HG03139 (cell line): ENCODE results near the gene ATF7.
"Not testable (repeated sequence)": the region's sequence is repeated elsewhere in the genome, so short reads cannot be mapped to it uniquely, and the experiment has no call there.

Source experiments
- ATAC-seq: cut with Tn5 transposase; IDR thresholded peaks from one replicate; pipeline ENCODE4 v1.9.1; 2021; ENCODE audit not compliant: unreplicated experiment

Gene ATF7

DNA sequence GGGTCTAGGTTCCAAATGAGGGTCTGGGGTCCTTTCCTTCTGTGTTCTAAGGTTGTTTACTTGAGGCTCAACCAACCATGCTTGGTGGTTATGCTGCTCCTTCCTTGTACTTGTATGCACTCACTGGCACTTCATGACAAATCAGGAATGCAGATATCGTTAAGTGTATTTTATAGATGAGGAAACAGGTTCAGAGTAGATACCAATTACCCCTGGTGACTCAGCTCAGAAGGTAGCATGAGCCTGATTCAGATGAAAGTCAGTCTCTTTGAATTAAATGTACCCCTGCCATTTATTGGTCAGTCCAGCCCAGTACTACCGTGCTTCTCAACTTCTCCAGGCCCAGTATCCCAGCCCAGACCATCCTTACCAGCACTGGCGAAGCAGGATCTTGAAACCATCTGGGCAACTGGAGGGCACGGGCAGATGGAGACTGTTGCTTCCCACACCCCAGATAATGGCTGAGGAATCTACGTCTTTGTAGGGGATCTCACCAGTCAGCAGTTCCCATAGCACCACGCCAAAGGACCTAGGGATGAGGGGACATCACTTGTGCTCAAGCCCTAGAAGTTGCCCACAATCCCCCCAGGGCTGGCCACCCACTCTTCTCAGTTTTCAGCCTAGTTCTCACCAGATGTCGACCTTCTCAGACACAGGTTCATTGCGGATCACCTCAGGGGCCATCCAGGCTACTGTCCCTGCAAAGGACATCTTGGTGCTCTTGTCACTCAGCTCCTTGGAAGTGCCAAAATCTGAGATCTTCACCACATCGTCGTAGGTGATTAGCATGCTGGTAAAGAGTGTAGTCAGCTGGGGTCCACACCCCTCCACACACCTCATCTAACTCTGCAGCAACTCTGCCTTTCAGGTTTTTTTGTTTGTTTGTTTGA is 141.3 kb downstream of the ATF7 start:
- no peak for ATAC-seq

DNA sequence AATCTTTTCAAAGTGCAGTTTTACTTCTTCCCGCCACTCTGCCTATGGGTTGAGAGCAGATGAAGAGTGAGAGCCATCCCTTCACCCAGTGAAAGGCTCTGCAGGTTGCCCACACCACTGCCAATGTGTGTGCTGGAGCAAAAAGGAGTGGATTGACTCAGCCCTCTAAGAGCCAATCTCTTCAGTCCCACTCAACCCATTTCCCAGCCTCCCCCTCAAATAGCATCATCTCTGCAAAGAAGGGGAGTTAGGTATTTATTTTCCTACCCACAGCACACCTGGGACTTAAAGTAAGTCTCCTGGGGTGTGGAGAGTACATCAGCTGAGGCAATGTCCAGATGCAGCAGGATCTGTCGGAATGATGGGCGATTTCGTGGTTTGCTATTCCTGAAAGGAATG is 142.2 kb downstream of the ATF7 start:
- ATAC-seq: no peak

DNA sequence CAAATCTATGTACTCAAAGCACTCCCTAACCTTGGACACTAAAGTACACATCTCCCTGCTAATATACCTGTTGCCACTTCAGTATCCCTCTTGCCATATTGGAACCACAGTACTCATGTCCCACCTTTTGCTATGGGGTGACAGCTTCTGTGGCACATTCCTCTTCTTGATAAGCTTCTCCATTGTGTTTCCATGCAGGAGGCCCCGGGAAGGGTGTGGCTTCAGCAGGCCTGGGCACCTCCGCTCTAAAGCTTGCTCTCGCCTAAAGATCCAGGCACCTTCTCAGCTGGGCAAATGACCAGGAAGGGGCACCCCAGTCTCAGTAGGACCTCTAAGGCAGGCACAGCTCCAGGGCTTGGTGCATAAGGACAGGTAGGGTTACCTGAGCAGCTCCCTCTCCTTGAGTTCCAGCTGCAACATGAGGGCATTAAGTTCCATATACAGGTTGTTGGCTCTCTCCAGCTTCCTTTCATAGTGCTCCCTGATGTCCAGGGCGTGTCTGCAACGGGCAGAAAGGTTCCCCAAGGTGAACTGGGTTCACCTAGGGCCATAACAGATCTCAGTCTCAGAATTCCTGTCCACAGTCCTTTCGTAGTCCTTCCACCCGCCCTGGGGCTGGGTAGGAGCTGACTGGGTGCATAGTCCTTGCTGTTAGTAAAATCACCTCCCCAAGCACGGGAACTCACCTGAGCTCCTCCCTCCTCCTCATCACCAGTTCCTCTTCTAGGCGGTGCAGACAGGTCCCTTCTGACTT is 142.8 kb downstream of the ATF7 start:
- no peak for ATAC-seq

DNA sequence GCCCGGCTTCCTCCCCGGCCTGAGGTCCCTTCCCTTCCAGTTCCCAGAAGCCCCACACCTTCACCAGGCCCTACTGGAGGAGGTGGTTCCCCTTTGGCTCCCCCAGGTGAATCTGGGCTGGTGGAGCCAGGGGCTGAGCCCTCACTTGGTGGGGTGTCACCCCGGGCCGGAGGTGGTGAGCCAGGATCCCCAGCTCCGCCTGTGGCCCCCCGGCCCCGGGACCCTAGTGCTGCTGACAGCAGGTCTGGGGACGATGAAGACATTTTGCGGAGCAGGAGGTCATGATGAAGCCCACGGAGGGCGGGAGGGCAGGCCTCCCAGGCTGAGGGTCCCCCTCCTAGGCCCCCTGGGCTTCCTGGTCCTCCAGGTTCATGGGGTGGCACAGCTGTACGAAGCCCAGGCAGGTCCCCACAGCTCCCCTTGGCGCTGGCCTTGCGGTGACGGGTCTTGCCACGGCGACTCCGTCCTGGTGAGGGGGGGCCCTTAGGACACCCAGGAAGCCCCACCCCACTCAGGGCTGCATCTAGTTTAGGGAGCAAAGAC is 143.5 kb downstream of the ATF7 start:
- no peak for ATAC-seq

DNA sequence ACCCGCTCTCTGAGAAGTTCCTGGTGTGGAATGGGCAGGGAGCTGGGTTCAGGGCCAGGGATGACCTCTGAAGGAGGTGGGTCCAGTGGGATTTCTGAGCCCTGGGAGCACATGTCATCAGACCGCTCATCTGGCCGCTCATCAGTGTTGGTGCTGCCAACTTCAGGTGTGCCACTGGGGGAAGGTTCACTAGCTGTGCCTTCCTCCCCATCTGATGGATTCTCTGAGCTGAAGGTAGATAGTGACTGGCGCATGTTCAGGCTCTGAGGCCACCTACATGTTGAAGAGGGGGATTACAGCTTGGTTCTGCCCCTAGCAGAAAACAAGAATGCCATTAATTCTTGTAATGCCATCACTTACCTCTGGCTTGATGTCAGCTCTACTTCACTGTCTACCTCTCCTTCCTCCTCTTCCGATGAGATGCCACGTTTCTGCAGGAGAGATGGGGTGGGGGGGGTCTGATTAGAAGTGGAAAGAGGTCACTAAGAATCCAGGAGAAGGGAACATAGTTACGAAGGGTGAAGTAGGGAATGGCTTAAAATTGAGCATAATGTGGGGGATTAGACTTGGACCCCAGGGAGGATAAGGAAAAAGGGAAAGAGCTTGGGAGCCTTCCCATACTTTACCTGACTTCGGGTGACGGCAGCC is 144.1 kb downstream of the ATF7 start:
- no peak for ATAC-seq

DNA sequence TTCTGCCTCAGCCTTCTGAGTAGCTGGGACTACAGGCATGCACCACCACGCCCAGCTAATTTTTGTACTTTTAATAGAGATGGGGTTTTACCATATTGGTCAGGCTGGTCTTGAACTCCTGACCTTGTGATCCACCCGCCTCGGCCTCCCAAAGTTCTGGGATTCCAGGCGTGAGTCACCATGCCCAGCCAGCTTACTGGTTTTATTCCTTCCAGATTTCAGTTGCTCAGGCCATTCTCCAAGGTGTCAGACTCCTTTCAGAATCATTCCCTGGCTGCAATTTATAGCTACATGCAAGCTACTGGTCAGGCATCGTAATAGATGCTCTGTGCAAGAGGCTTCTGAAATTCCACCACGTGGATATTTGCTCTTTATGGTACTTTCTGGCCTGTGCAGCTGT is 144.7 kb downstream of the ATF7 start:
- ATAC-seq: not testable (repeated sequence)

DNA sequence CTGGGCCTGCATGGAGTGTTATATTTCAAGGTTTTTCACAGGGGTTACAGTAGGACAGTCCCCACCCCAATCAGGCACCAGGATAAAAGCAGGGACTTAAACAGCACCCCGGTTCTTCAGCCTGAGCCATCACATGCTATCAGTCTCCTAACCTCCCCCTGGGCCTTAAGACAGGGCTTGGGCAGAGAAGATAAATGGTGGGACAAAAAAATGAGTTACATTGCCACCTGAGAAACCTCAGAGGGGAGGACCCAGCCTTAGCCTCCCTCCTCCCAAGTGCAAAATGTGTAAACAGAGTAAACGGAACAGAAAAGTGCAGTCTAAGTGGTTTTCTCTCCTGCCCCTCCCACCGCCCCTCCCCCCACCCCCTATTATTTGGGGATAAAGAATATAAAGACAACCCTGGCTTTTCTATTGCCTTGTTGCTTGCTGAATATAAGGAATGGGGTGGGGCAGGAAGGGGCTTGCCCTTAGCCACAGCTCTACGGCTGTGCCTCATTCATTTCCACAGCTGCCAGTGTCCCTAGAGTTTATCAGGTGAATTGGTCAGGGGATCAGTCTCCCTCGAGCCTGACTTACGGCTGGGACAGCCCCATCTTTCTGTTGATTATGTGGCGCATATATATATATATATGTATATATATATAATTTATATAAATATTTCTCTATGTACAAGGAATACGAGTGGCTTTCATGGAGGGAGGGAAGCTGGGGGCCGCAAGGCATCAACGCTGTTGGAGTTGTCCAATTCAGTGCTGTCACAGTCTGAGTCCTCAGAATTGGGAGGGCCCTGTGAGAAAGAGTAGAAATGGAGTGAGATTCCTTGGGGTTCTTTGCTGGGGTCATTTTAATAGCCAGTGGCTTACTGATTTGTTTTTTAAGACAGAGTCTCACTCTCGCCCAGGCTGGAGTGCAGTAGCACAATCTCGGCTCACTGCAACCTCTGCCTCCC is 145.4 kb downstream of the ATF7 start:
- no peak for ATAC-seq

DNA sequence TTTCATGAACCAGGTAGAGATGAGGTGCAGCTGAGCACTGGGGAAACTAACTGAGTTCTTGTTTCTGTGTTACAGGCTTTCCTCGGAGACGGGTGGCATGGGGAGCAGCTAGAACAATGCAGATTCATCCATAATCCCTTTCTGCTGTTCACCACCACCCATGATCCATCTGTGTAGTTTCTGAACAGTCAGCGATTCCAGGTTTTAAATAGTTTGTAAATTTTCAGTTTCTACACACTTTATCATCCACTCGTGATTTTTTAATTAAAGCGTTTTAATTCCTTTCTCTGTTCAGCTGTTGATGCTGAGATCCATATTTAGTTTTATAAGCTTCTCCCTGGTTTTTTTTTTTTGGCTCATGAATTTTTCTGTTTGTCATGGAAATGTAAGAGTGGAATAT is 146.9 kb downstream of the ATF7 start:
- no peak for ATAC-seq

DNA sequence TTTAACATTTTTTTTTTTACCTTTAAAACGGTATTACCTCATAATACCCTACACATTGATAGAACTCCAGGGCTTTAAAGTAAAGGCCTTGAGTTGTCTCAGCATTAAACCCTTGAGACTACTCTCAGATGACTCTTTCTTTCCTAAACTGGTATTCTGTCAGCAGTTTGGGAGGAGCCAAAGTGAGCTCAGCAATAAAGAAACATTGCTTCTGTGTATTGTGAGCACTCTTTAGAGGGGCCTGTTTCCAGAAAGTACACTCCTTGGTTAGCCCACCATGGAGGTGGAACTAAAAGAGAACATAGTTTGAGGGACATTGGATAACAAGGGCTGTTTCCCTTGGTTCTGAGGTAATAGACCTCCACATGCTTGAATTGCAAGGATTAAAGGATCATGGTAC is 147.3 kb downstream of the ATF7 start:
- ATAC-seq: no peak

DNA sequence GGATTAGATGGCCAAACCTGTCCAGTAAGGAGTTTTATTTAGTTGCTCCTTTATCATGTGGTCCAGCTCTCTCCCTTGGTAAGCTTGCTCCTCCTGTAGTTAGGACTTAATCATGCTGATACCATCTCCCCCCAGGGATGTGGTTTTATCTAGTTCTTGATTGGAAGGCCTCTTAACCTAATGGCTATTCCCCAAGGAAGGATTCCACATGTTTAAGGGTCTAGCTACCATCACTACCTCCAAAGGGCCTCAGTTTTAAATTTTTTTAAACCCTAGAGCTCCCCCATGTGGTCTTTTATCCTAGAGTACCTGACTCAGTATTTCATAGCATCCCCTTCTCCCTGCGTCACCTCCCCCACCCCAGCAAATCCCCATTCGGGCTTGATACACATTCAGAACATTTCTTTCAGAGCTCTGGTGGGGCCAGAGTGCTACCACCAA is 149.4 kb downstream of the ATF7 start:
- no peak for ATAC-seq

DNA sequence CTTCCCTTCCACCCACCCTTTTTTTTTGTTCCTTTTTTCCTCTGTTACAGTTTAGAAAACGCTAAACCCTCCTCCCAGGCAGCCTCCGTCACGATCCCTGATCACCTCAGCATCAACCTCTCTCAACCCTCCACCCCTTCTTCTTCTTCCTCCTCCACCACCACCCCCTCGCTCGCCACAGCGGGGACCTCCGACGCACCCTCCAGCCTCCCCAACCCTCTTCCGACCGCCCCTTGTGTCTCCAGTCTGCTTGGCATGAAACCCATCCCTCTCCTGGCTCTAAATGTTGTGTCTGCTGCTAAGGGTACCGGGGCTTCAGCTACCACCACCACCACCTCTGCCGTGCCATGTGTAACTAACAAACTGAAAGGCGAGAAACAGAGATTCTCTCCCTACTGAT is 151.4 kb downstream of the ATF7 start:
- no peak for ATAC-seq

DNA sequence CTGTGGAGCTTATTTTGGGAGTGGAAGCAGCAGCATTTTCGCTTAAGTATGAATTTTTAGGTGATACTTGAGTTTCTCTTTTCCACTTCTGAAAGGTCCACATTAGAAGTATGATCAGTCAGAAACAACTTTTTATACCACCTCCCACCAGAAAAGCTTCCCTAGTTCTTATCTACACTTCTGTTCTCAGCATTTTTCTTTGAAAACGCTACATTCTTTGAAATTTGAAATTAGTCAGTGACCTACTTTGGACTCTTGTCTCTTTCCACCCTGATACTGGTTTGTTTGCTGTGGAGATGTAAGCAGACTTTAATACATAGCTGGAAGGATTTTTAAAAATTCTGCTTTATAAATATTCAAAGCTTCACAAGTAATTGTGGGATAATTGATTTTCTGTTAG is 152.1 kb downstream of the ATF7 start:
- no peak for ATAC-seq

DNA sequence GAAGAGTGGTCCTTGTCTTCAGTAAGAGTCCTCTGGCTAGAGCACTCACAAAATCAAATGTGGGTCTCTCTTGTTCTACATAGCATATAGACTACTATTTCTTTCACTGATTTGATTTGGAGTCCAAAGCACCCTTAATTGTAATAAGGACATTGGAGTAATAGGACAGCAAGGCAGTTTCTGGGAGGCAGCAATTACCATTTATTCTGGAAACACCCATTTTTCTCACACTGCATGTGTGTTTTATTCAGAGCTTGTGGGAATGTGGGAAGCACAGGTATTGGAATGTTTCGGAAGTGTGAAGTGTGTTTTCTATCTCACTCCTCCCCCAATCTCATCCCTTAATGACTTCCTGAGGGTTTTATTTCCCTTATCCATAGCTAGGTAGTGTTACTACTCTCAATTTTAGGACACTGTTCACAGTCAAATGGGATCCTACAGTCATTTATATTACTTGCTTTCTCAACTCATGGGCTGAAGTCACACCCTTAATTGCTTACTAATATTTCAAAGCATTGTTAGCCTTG is 154.1 kb downstream of the ATF7 start:
- ATAC-seq: no peak

DNA sequence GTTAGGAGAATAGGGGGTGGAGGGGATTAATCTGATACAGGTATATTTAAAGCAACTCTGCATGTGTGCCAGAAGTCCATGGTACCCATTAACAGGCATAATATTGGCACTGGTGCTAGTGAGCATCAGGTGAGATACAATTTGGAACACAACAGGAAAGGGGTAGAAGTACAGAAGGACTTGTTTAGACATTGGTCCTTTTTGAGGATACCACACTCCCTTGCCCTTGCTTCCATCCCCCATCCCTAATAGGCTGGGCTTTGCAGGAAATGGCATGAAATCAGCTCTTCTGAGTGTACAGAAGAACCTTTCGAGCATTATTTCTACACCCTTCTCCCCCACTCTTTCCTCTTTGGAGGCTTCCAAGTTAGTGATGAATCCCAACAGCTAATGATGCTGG is 157.9 kb downstream of the ATF7 start:
- no peak for ATAC-seq

DNA sequence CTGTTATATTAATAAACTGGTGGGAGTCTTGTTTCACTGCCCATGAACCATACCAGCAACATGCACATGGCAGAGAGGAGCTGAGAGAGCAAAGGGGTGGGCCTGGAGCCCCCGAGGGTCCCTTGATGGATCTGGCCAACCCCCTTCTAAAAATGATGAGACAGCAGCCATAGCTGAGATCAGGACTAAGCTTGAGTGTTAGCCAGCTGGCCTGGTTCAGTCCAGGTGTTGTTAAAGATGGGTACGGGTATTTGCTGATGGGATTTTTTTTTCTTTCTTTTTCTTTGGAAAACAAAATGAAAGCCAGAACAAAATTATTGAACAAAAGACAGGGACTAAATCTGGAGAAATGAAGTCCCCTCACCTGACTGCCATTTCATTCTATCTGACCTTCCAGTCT is 158.3 kb downstream of the ATF7 start:
- no peak for ATAC-seq

DNA sequence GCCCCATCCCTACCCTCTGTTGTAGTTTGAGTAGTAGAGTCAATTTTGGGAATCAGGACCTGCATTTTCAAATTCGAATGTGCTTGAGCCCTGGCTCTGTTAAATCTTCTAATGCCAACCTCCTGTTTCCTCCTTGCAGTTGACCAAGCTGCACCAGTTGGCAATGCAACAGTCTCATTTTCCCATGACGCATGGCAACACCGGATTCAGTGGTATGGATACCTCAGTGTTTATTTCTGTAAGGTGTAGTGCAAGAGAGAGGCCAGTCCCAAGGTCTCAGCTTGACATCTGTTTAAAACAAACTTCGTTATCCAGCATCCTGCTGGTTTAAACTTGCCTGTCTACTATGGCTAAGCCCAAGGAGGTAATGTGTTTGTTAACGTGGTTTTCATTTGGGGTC is 159.1 kb downstream of the ATF7 start:
- ATAC-seq: no peak

DNA sequence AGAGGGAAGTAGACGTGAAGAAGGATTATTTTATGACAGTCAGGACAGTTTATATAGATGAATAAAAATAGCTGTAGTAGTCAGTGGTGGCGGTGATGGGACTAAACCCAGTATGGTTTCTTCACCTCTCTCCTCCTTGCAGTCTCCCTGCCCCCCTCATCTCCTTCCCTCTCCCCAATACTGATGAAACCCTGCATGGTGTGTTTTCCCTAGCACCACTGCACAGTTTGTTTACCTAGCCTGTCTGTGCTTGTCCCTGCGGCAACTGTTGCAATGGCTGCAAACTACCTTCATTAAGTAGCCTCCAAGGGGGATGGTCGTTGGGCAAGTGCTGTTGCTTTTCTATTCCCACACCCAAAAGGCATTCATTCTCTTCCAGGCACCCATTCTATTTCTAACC is 159.5 kb downstream of the ATF7 start:
- no peak for ATAC-seq

DNA sequence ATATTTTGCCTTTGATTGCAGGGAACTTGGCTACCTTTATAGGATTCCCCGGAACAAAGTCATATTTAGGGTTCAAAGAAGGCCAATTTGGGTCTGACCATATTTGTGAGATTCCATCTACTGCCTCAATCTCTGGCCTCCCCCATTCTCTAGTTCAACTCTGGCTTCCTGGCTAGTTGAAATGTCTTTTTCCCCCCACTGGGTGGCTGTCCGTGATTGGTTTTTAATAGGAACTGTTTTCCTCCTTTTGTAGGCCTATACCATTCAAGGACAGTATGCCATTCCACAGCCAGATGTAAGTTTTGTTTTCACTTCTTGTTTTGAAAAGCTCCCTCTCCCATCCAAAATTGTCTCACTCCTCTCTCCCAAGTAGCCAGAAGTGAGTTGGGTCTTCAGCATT is 160.5 kb downstream of the ATF7 start:
- no peak for ATAC-seq

DNA sequence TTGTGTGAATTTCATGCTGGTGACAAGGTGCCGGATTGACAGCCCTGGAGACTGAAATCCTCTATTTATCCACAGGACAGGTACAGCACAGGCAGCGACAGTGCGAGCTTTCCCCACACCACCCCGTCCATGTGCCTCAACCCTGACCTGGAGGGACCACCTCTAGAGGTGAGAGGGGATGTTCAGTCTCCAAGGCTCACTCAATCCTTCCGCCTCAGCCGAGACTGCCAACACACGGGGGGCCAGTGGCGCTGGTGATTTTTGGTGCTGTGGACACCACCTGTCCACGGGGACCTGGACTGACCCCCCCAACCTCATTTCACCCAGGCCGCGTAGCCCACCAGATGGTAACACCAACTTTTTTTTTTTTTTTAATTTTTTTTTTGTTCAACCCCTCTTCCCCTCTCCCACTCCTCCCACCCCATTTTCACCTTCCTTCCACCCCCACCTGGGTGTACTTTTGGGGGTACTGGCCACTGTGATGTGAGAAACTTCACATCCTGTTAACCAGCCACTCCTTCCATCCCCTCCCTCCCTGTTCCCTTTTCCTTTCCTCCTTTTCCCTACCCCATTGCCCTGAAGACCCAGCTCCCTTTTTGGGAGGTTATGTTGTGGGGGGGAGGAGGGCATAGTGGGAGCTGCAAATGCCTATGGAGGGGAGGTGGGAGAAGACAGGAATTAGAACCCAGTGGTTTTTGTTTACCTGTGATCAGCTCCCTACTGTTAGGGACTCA is 161.3 kb downstream of the ATF7 start:
- ATAC-seq: no peak
